ENCODE results near the gene HEATR5A.
"Not testable (repeated sequence)": the region's sequence is repeated elsewhere in the genome, so short reads cannot be mapped to it uniquely, and the experiment has no call there.

The HEATR5A gene

DNA sequence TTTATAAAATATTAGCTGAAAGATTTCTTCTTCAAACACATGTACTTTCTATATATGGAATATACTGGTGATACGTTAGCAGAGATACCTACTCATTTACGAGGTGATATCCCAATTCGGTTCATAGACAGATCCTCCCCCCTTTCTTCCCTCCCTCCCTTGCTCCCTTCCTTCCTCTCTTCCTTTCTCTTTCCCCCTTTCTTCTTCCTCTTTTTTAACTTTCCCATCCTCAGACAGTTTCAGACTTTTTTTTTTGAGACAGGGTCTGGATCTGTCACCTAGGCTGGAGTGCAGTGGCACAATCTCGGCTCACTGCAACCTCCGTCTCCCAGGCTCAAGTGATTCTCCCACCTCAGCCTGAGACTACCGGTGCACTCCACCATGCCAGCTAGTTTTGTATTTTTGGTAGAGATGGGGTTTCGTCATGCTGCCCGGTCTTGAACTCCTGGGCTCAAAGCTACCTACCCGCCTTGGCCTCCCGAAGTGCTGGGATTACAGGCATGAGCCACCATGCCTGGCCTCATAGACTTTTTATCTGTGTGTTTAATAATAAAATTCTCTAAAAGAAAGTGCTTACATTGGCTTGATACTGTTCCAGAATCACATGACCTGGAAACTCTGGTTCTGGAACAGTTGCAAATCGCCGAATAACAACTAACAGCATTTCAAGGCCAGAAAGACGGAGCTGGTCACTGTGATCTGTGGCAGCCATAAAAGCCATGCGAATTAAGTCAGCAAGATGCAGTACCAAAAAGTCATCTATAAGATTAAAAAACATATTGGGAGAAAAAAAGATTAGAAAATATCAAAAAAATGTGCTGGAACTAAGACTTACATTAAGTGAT lies 99.2 kb downstream of the HEATR5A start:
- no peak for DNase-seq

DNA sequence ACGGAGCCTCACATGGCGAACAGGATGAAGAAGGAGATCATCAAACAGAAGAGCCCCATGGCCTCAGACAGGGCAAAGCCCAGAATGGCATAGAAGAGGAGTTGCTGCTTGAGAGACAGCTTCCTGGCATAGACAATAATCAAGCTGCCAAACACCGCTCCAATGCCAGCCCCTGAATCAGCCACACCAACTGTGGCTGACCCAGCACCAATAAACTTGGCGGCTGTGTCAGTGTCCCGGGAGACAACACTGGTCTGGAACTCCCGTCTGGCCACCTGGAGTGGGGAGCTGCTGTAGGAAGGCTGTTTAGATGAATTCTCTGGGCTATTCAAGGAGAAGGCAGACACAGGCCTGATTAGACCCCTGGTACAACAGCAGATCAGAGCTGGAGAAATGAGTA lies 100.1 kb downstream of the HEATR5A start:
- no peak for DNase-seq

DNA sequence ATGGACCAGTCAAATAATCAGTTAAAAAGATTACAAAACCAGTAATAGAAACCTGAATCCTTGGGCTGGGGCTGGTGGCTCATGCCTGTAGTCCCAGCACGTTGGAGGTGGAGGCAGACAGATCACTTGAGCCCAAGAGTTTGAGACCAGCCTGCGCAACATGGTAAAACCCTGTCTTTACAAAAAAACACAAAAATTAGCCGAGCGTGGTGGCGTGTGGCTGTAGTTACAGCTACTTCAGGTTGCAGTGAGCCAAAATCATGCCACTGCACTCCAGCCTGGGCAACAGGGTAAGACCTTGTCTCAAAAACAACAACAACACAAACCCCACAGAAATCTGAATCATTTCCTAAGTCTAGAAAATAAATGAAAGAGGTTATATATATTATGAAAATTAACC lies 100.6 kb downstream of the HEATR5A start:
- no peak for DNase-seq

DNA sequence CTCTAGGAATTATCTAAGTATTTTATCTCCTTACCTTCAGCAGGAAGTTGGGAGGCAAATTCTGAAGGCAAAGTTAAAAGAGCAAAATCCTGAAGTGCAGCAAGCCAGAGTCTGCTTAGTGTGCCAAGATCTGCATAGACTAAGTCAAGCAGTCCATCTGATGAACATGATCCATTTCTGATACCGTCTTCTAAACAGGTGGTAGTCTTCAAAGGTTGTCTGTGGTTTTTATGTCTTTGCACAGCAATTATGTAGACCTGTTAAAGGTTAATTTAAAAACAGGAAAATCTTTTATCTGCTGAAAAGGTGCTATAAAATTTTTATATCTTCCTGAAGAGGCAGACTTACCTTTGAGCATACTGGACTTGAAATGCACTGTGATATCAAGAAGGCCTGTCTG lies 107.4 kb downstream of the HEATR5A start:
- no peak for DNase-seq

DNA sequence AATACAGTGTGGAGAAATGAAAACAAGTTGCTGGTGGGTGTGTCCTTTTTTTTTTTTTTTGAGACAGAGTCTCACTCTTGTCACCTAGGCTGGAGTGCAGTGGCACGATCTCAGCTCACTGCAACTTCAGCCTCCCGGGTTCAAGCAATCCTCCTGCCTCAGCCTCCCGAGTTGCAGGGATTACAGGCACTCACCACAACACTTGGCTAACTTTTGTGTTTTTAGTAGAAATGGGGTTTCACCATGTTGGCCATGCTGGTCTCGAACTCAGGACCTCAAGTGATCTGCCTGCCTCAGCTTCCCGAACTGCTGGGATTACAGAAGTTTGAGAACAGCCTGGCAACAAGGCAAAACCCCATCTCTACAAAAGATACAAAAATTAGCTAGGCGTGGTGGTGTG lies 108.0 kb downstream of the HEATR5A start:
- DNase-seq: not testable (repeated sequence)

DNA sequence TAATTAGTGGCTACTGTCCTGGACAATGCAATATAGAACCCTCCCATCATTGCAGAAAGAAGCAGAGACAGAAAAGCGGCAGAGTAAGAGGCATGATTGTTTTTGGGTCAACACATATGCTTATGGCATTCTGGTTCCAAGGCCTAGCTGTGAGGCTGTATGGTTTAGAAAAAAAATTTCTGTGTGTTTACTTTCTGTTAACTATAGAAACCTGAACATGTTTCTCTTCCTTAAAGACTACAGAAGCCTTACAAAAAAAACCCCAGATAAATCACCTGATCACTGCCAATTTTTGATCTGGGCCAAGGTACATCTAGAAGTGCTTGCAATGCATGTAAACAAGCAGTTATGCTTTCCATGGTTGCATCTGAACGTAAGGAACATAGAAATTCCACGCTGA lies 112.7 kb downstream of the HEATR5A start:
- no peak for DNase-seq

DNA sequence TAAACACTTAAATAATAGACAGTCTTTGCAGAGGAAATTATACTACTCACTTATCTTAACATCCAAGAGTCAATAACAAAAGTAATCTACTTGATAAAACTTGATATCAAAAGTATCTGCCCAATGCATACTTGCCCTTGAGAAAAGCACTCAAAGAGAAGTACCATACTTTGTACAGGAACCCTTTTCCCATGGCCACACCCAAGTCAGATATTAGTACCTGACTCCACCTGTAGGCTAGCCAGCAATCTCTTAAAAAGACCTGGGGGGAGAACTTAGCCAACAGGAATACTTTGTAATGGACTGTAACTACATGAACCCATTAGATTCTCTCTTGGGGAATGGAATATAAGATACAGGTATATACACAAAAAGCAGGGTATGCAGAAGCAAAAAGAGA lies 113.2 kb downstream of the HEATR5A start:
- no peak for DNase-seq

DNA sequence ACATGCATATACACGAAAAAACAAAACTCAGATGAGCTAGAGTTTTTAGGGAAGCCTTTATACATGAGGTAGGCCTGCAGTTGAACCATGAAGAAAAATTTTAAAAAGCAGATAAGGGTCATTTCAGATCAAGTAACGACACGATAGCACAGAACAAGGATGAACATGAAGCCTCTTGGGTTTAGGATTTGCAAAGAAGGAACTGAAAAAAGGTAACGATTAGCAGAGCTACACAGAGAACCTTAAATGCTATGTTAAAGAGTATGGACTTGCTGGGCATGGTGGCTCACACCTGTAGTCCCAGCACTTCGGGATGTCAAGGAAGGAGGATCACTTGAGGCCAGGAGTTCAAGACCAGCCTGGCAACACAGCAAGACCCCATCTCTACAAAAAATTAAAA lies 116.7 kb downstream of the HEATR5A start:
- DNase-seq: no peak

DNA sequence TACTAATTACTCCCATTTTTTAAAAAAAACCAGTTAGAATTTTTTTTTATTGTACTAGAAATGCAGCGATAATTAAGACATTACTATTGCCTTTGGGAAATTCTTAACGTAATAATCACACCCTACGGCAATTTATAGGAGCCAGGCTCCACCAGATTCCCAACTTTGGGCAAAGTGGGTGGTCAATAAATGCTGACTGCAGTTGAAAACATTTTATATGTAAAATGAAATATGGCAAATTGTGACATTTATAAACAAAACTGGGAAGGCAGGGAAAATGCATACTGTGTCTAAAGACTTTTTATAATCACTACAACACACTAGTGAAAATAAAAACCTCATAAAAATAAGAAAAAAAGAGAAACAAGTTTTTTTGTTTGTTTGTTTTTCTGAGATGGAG lies 119.5 kb downstream of the HEATR5A start:
- DNase-seq: no peak

DNA sequence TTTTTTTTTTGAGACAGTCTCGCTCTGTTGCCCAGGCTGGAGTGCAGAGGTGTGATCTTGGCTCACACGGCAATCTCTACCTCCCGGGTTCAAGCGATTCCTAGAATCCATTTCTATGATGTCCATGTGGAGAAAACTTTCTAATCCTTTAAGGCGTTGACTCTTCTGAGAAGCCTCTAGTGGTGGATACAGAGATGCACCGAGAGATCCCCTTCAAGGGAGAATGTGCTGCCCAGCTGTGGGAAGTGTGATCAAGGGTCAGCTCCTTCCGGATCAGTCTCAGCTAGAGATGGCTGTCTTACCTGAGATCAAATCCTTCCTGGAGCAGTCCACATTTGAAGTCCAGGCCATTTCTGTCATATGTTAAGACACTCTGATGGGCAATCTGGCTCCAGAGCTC lies 120.1 kb downstream of the HEATR5A start:
- no peak for DNase-seq

DNA sequence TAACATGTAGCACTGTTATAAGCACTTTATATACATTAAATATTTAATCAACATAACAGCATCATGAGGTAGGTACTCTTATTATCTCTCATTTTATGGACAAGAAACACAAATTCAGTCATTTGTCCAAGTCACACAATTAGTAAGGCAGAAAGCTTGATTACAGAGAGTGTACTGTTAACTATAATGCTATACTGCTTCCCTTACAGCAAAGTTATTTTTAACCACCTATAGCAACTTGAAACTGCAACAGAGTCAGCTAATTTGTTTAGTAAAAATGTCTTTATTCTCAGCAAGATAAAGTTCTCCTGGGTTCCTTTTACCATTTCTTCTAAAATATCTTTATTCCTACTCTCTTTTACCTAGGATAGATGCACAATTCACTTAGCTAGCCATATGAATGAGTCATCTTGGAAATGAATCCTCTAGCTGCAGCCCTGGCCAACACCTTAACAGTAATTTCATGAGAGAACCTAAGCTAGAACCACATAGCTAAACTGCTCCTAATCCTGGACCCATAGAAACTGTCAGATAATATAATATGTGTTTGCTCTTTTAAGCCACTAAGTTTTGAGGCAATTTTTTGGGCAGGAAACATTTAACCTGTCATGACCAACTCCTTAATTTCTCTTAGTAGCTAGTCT lies 122.5 kb downstream of the HEATR5A start:
- no peak for DNase-seq

DNA sequence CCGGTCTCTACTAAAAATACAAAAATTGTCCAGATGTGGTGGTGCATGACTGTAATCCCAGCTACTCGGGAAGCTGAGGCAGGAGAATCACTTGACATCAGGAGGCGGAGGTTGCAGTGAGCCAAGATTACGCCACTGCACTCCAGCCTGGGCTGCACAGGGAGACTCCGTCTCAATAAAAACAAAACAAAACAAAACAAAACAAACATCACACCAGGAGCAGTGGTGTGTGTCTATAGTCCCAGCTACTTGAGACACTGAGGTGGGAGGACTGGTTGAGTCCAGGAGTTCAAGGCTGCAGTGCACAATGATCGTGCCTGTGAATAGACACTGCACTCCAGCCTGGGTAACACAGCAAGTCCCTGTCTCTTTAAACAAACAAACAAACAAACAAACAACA lies 123.2 kb downstream of the HEATR5A start:
- DNase-seq: no peak

DNA sequence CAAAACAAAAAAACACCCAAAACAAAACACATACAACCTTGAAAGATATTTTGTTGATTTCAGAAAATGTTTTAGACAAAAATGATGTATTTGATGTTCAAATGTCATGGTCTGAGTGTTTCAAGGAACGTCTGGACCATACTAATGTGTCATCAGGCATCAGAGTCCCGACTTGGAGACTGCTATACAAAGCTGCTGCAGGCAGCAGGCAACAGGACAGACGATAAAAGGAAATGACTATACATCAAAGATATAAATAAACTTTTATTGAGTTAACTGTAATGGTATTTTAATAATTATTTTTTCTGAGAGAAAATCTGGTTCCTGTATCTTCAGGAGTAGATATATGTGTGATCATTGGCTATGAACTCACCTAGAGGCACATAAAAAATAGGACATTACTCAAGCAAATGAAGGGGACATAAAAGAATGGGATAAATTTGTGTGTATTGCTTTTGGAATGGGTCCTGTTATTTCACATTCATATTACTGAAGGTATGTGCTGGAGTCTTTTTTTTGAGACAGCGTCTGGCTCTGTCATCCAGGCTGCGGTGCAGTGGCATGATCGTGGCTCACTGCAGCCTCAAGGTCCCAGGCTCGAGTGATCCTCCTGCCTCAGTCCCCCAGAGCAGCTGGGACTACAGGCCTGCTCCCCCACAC lies 125.5 kb downstream of the HEATR5A start:
- no peak for DNase-seq

DNA sequence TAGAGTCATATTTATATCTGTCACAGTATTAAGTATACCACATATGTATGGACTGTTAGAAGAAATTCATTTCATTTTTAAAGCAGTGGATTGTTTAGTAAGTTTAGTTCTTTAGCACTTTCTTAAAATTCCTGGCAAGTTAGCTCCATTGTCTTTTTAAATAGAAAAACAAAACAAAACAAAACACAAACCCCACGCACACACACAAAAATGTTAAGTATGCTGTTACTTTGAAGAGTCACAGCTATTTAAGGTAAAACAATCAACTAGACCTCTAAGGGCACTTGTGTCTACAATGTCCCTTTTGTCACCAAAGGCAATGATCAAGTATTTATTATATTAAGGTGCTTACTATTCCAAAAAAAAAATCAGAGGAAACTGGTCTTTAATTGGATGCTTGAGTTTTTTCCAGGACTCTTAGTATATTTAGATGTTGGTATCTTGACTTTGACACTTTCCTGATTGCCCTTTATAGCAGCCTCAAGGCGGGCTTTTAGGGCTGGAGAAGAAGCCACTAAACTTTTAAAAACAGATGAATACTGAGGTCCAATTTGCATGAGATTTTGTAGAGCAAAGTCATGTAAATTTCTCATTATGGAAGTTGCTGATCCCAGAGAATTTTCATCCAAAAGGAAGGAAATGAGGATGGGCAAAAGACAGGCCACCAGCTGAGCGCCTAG lies 127.3 kb downstream of the HEATR5A start:
- DNase-seq: no peak

DNA sequence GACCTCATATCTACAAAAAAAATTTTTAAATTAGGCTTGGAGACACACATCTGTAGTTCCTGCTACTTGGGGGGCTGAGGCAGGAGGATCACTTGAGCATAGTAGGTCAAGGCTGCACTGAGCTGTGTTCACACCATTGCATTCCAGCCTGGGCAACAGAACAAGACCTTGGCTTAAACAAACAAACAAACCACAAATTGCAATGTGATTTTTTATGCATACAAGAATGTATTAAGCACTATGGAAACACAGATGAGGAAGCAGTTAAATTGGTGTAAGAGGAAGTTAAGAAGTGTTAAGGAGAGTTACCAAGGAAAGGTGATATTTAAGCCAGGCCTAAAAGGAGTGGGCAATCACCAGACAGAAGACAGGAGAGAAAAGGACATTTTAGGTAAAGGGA lies 129.1 kb downstream of the HEATR5A start:
- no peak for DNase-seq

DNA sequence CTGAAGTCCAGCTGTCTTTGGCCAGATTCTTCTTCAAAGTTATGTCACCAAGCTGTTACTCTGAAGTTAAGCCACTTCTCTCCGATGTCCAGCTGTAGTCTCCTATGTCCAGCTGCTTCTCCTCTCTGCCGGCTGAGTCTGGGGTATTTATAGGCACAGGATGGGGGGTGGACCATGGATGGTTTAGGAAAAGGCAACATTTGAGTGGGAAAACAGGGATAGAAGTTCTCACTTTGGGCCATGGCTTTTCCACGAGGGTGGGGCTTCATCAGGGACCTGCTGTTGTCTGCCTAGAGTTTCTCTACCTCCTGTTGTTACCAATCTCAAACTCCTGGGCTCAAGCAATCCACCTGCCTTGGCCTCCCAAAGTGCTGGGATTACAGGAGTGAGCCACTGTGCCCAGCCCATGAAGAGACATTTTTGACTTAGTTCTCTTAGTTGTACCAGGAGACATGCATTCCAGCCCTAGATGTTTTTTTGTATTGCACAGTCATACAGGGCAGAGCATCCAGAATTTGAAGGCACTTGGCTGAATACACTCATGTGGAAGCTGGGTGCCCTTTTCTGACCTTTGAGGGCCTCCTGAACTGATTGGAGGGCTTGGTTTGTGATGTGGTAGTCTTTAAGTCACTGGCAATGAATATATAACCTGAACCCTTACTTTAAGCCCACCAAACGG lies 132.9 kb downstream of the HEATR5A start:
- DNase-seq: no peak

DNA sequence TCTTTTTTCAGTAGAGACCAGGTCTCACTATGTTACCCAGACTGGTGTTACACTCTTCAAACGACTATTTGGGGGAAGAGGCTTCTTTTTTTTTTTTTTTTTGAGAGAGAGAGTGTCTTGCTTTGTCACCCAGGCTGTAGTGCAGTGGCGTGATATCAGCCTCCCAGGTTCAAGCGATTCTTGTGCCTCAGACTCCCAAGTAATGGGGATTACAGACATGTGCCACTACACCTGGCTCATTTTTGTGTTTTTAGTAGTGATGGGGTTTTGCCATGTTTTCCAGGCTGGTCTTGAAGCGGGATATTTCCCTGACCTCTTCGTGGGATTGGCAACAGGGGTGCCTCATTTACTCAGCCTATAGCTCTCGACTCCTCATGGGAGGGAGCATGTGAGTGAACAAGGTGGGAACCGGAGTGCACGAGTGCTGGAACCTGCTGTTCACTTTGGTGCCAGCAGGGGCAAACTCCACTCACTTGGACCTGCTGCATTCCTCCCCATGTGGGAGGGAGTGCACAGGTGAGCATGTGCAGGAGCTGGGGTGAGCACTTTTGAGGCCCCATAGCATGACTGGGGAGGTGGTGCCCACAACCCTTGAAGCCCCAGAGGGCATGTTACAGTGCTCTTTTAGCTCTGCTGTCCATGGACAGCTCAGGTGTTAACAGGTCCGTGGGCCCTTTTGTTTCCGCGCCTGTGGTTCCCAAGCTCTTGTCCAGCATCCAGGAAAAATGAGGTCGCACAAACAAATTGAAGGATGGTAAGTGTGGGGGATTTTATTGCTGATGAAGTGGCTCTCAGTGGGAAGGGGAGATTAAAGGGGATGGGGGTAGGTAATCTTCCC lies 133.7 kb downstream of the HEATR5A start:
- DNase-seq: no peak

DNA sequence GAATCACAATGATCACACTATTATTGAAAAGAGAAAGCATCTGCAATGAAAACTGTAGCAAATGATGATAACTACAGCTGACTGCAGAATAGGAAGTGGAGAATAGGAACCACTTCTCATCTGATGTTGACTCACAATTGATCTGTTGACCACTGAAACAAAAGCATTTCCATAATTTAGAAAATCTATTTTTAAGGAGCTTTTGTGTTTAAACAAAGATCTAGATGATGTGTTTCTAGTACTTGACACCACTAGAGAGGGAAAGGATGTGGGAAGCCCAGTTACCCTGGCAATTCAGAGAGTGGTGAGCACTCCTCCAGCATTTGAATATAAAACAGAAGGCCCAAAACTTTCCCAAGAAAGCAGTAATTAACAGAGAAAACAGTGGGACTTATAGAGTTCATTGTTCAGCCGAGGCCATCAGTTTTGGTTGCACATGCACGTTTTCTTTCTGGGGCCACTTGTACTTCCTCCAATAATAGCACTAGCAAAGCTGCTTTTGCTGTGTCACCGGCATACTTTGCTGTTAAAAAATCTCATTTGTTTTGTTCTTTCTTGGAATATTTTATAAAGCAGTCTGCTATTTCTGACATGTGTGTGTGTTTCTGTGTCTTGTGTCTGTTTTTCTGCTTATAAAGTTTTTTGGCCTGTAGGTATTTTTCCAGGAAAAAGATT lies 136.6 kb downstream of the HEATR5A start:
- no peak for DNase-seq

DNA sequence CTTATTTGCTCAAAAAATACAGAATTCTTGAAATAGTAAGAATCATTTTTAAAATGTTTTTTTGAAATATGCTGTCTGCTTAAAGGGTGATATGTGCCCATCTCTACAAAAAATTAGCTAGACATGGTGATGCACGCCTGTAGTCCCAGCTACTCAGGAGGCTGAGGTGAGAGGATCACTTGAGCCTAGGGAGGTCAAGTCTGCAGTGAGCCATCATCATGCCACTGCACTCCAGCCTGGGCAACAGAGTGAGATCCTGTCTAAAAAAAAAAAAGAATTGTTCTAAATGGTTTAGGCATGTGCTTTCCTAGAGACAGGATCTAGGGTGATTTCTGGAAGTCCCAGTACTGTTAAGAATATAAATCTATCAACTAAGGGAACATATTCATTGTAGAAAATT lies 137.2 kb downstream of the HEATR5A start:
- no peak for DNase-seq

DNA sequence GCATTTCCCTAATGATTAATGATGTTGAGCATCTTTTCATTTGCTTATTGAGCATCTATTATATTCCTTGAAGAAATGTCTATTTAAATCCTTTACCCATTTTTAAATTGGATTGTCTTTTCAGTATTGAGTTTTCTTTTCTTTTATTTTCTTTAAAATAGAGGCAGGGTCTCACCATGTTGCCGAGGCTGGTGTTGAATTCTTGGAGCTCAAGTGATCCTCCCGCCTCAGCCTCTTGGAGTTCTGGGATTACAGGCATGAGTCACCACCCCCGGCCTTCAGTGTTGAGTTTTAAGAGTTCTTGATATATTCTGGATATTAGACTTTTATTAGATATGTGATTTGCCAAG lies 139.5 kb downstream of the HEATR5A start:
- no peak for DNase-seq

DNA sequence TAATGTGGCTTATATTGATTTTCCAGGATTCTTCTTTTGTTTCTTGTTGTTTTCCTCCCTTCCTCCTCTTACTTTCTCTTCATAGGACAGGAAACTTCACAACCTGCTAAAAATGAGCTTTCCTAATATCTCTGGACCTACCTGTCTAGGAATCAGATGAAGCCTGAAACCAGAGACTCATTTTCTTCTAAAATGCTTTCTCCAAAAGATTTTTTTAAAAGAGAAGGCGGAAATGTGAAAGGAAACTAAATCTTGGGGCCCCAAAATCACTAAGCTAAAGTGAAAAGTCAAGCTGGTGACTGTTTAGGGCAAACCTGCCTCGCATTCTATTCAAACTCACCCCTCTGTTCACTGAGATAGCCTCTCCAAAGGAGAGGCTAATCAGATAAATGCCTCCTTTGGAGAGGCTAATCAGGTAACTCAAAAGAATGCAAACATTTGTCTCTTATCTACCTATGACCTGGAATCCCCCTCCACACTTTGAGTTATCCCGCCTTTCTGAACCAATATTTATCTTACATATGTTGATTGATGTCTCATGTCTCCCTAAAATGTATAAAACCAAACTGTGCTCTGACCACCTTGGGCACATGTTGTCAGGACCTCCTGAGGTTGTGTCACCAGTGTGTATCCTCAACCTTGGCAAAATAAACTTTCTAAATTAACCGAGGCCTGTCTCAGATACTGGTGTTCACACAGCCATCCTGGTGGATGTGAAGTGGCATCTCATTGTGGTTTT lies 140.0 kb downstream of the HEATR5A start:
- DNase-seq: no peak
